Activated CD4-positive, alpha-beta memory T cell treated with anti-CD3 and anti-CD28 coated beads for 36 hours (primary cell): ENCODE results near the gene ACSF3. TPM values are rescaled to one million over a fixed set of nuclear protein-coding genes. Genes with fewer than 3 reads are reported as not detected.
A peak's percentile ranks its signal among the peaks of the same experiment; 100 is the strongest.

Experiments
- CTCF ChIA-PET: fragments of 350-600 bp; sonication (Branson Sonifier 250); formaldehyde crosslinking; loops from one replicate; lab custom pipeline; 2021; ENCODE audit warnings: antibody characterized with exemption, inconsistent platforms; lab: Charles Lee
- POLR2A ChIA-PET: fragments of 350-600 bp; sonication (Branson Sonifier 250); formaldehyde crosslinking; loops from one replicate; lab custom pipeline; 2021; ENCODE audit warnings: antibody characterized with exemption; lab: Charles Lee
- DNase-seq: peaks from one replicate; pipeline ENCODE4 v3.0.0-alpha.2; 2020
- H3K27ac Mint-ChIP-seq: one replicate; pipeline ENCODE4 v1.8.0; 2021; ENCODE audit warnings: mixed read lengths
- H3K27me3 Mint-ChIP-seq: one replicate; pipeline ENCODE4 v1.8.0; 2021; ENCODE audit warnings: mixed read lengths
- H3K36me3 Mint-ChIP-seq: one replicate; pipeline ENCODE4 v1.8.0; 2021; ENCODE audit warnings: mixed read lengths
- H3K4me1 Mint-ChIP-seq: one replicate; pipeline ENCODE4 v1.8.0; 2021; ENCODE audit warnings: low read depth, mixed read lengths
- H3K4me3 Mint-ChIP-seq: one replicate; pipeline ENCODE4 v1.8.0; 2021; ENCODE audit warnings: mild to moderate bottlenecking, mixed read lengths
- H3K9me3 Mint-ChIP-seq: one replicate; pipeline ENCODE4 v1.8.0; 2021; ENCODE audit warnings: mixed read lengths
- intact Hi-C: fragments of 100-400 bp; cut with micrococcal nuclease; formaldehyde crosslinking; loops from one replicate; pipeline ENCODE4 v1.15.1; 2023
- total RNA-seq, 2 experiments: library from RNA; stranded (reverse); gene quantifications; one replicate each; pipeline ENCODE4 v1.2.3, GENCODE V29; 2021

Gene ACSF3
- total RNA-seq, 2 experiments from 2014 or later = 36.1 to 37.3 TPM

GRCh38 chr16:89118361-89119165 lies 24.9 kb downstream of the ACSF3 start:
- no peak for DNase-seq
- ChIA-PET POLR2A (interaction anchor here (0.6 kb wide), 1 partner anchor 554 kb away, joined by 4 read pairs; no protein-coding TSS in a partner anchor), CTCF (interaction anchor here (0.6 kb wide), 1 partner anchor 263 kb away, joined by 3 read pairs; no protein-coding TSS in a partner anchor)
- intact Hi-C loops = loop anchor here (10.0 kb wide), 1 partner anchor 264 kb away; the partner anchor contains the start of genes GALNS and TRAPPC2L
- Mint-ChIP-seq H3K4me3 (no peak overlapping the region), H3K4me1 (peaks cover 39% of the 10 kb centered on the region), H3K27ac (no peak overlapping the region), H3K27me3 (no peaks in the 10 kb centered on the region), H3K9me3 (no peaks in the 10 kb centered on the region), H3K36me3 (peaks cover 29% of the 10 kb centered on the region)

- ChIA-PET CTCF (interaction anchor here (0.6 kb wide), 1 partner anchor 263 kb away, joined by 3 read pairs; no protein-coding TSS in a partner anchor), POLR2A (no interaction called here)
- intact Hi-C loops = loop anchor here (10.0 kb wide), 1 partner anchor 264 kb away; the partner anchor contains the start of genes GALNS and TRAPPC2L
- Mint-ChIP-seq H3K27me3 (no peaks in the 10 kb centered on the region), H3K9me3 (no peaks in the 10 kb centered on the region), H3K4me1 (peaks cover 35% of the 10 kb centered on the region), H3K36me3 (peaks cover 31% of the 10 kb centered on the region), H3K27ac (no peak overlapping the region), H3K4me3 (no peak overlapping the region)
- no peak for DNase-seq
Observed at GRCh38 chr16:89119166-89119621, 25.5 kb downstream of the ACSF3 start.

- intact Hi-C loops = loop anchor here (10.0 kb wide), 1 partner anchor 265 kb away; the partner anchor contains the start of genes GALNS and TRAPPC2L
- no peaks in the 10 kb centered on the region for H3K27me3 Mint-ChIP-seq
- ChIA-PET POLR2A (no interaction called here), CTCF (no interaction called here)
- H3K27ac Mint-ChIP-seq = no peak overlapping the region
- no peaks in the 10 kb centered on the region for H3K9me3 Mint-ChIP-seq
- H3K4me3 Mint-ChIP-seq = no peak overlapping the region
- no peak for DNase-seq
- peaks cover 30% of the 10 kb centered on the region for H3K36me3 Mint-ChIP-seq
- peaks cover 30% of the 10 kb centered on the region for H3K4me1 Mint-ChIP-seq
Observed at GRCh38 chr16:89119661-89120141, 26.0 kb downstream of the ACSF3 start.

- Mint-ChIP-seq H3K4me1 (peaks cover 24% of the 10 kb centered on the region), H3K27me3 (no peaks in the 10 kb centered on the region), H3K36me3 (peaks cover 26% of the 10 kb centered on the region), H3K27ac (no peak overlapping the region), H3K4me3 (no peak overlapping the region), H3K9me3 (no peaks in the 10 kb centered on the region)
- intact Hi-C loops = no loop called here
- no peak for DNase-seq
- ChIA-PET POLR2A (no interaction called here), CTCF (no interaction called here)
Observed at GRCh38 chr16:89120281-89120680, 26.6 kb downstream of the ACSF3 start.

- ChIA-PET POLR2A (no interaction called here), CTCF (no interaction called here)
- Mint-ChIP-seq H3K9me3 (no peaks in the 10 kb centered on the region), H3K4me3 (no peak overlapping the region), H3K36me3 (peaks cover 30% of the 10 kb centered on the region), H3K4me1 (peaks cover 17% of the 10 kb centered on the region), H3K27ac (no peak overlapping the region), H3K27me3 (no peaks in the 10 kb centered on the region)
- DNase-seq = no peak
- intact Hi-C loops = no loop called here
Observed at GRCh38 chr16:89120921-89121351, 27.3 kb downstream of the ACSF3 start.

GRCh38 chr16:89121691-89122321 lies 28.2 kb downstream of the ACSF3 start:
- Mint-ChIP-seq H3K4me3 (no peak overlapping the region), H3K9me3 (no peaks in the 10 kb centered on the region), H3K36me3 (peaks cover 28% of the 10 kb centered on the region), H3K27ac (no peak overlapping the region), H3K4me1 (peaks cover 12% of the 10 kb centered on the region), H3K27me3 (no peaks in the 10 kb centered on the region)
- no peak for DNase-seq
- intact Hi-C loops = no loop called here
- POLR2A ChIA-PET = no interaction called here
- CTCF ChIA-PET = no interaction called here

GRCh38 chr16:89122322-89122851 lies 28.7 kb downstream of the ACSF3 start:
- CTCF ChIA-PET = no interaction called here
- H3K4me3 Mint-ChIP-seq = no peak overlapping the region
- peak overlapping the region; percentile 73 for H3K27ac Mint-ChIP-seq
- H3K36me3 Mint-ChIP-seq = peaks cover 28% of the 10 kb centered on the region
- H3K4me1 Mint-ChIP-seq = peaks cover 12% of the 10 kb centered on the region
- intact Hi-C loops = no loop called here
- no peaks in the 10 kb centered on the region for H3K9me3 Mint-ChIP-seq
- POLR2A ChIA-PET = no interaction called here
- H3K27me3 Mint-ChIP-seq = no peaks in the 10 kb centered on the region
- DNase-seq = peak; percentile 55

GRCh38 chr16:89123001-89123830 lies 29.6 kb downstream of the ACSF3 start:
- peaks cover 28% of the 10 kb centered on the region for H3K36me3 Mint-ChIP-seq
- no peaks in the 10 kb centered on the region for H3K27me3 Mint-ChIP-seq
- peak overlapping the region; percentile 42 for H3K27ac Mint-ChIP-seq
- intact Hi-C loops = no loop called here
- DNase-seq = no peak
- CTCF ChIA-PET = no interaction called here
- peaks cover 16% of the 10 kb centered on the region for H3K4me1 Mint-ChIP-seq
- POLR2A ChIA-PET = no interaction called here
- no peak overlapping the region for H3K4me3 Mint-ChIP-seq
- H3K9me3 Mint-ChIP-seq = no peaks in the 10 kb centered on the region

- Mint-ChIP-seq H3K27me3 (no peaks in the 10 kb centered on the region), H3K36me3 (peaks cover 28% of the 10 kb centered on the region), H3K4me1 (peaks cover 16% of the 10 kb centered on the region), H3K27ac (no peak overlapping the region), H3K9me3 (no peaks in the 10 kb centered on the region), H3K4me3 (no peak overlapping the region)
- POLR2A ChIA-PET = no interaction called here
- intact Hi-C loops = no loop called here
- CTCF ChIA-PET = no interaction called here
- DNase-seq = no peak
Observed at GRCh38 chr16:89123831-89124100, 30.1 kb downstream of the ACSF3 start.

GRCh38 chr16:89129378-89129777 lies 35.7 kb downstream of the ACSF3 start:
- DNase-seq = no peak
- Mint-ChIP-seq H3K27me3 (no peaks in the 10 kb centered on the region), H3K36me3 (peaks cover 31% of the 10 kb centered on the region), H3K27ac (no peak overlapping the region), H3K4me1 (peaks cover 8% of the 10 kb centered on the region), H3K9me3 (no peaks in the 10 kb centered on the region), H3K4me3 (no peak overlapping the region)
- intact Hi-C loops = no loop called here
- CTCF ChIA-PET = no interaction called here
- POLR2A ChIA-PET = no interaction called here

- CTCF ChIA-PET = no interaction called here
- POLR2A ChIA-PET = no interaction called here
Observed at GRCh38 chr16:89130448-89130847, 36.8 kb downstream of the ACSF3 start.

More at GRCh38 chr16:89130448-89130847, 36.8 kb downstream of the ACSF3 start:
- H3K9me3 Mint-ChIP-seq = no peaks in the 10 kb centered on the region
- intact Hi-C loops = no loop called here
- H3K27ac Mint-ChIP-seq = no peak overlapping the region
- no peak overlapping the region for H3K4me3 Mint-ChIP-seq
- no peaks in the 10 kb centered on the region for H3K27me3 Mint-ChIP-seq
- H3K36me3 Mint-ChIP-seq = peaks cover 29% of the 10 kb centered on the region
- H3K4me1 Mint-ChIP-seq = peaks cover 8% of the 10 kb centered on the region
- no peak for DNase-seq
